CD14-positive monocyte (primary cell): Measurements from ENCODE around the gene DOCK1. TPM values are rescaled to one million over a fixed set of nuclear protein-coding genes. Genes with fewer than 3 reads are reported as not detected.

Experiments used
- DNase-seq, 3 donors: peaks; one replicate each; pipeline ENCODE4 v3.0.0-alpha.2; 2011 to 2022
- H2AFZ ChIP-seq: 2 replicates; pipeline ENCODE4 v1.6.0; 2012; ENCODE audit warnings: mild to moderate bottlenecking, low read depth, low read length, inconsistent platforms; ENCODE audit not compliant: insufficient read depth, poor library complexity, severe bottlenecking
- H3K27ac ChIP-seq, 2 donors: 1 replicate in 1 of 2; 2 replicates in 1 of 2; pipeline ENCODE4 v1.5.1; 2012 to 2013; ENCODE audit warnings: low read length in 2 of 2, control low read depth in 1 of 2, inconsistent platforms in 1 of 2, low read depth in 1 of 2, mild to moderate bottlenecking in 1 of 2
- H3K27me3 ChIP-seq, 2 donors: one replicate each; pipeline versions ENCODE4 v1.6.0 to v1.6.1; 2011 to 2013; ENCODE audit warnings: low read length in 2 of 2; ENCODE audit not compliant: control insufficient read depth in 2 of 2, insufficient read depth in 2 of 2
- H3K36me3 ChIP-seq, 2 donors: replicated peaks in 1 of 2; 1 replicate in 1 of 2; 2 replicates in 1 of 2; pipeline versions ENCODE4 v1.5.1 to v1.6.1; 2012 to 2013; ENCODE audit warnings: low read length in 2 of 2, control low read depth in 1 of 2, inconsistent platforms in 1 of 2, mild to moderate bottlenecking in 1 of 2; ENCODE audit not compliant: insufficient read depth in 2 of 2, control insufficient read depth in 1 of 2
- H3K4me1 ChIP-seq, 2 donors: 1 replicate in 1 of 2; 2 replicates in 1 of 2; pipeline versions ENCODE4 v1.5.1 to v1.6.1; 2012 to 2013; ENCODE audit warnings: low read length in 2 of 2, control low read depth in 1 of 2, inconsistent platforms in 1 of 2, mild to moderate bottlenecking in 1 of 2, moderate library complexity in 1 of 2; ENCODE audit not compliant: insufficient read depth in 2 of 2, control insufficient read depth in 1 of 2
- H3K4me2 ChIP-seq: replicated peaks from 2 replicates; pipeline ENCODE3; 2012; ENCODE audit warnings: low read length, moderate library complexity, mild to moderate bottlenecking; ENCODE audit not compliant: poor library complexity, severe bottlenecking; ENCODE audit errors: extremely low read depth
- H3K4me3 ChIP-seq, 3 experiments: fragments of 200-600 bp in 1 of 3; sonication (generic) in 1 of 3; replicated peaks in 1 of 3; 1 replicate in 2 of 3; 2 replicates in 1 of 3; pipeline ENCODE4 v1.5.1; 2011 to 2013; ENCODE audit warnings: low read length in 3 of 3, mild to moderate bottlenecking in 3 of 3, control low read depth in 2 of 3, low read depth in 2 of 3, inconsistent platforms in 1 of 3, moderate library complexity in 1 of 3
- H3K79me2 ChIP-seq: 2 replicates; pipeline ENCODE4 v1.6.0; 2012; ENCODE audit warnings: mild to moderate bottlenecking, control low read depth, inconsistent platforms, low read length, moderate library complexity; ENCODE audit not compliant: insufficient read depth
- H3K9ac ChIP-seq: 2 replicates; pipeline ENCODE4 v1.6.0; 2017; ENCODE audit warnings: low read length, mild to moderate bottlenecking; ENCODE audit not compliant: insufficient read depth, poor library complexity, severe bottlenecking
- H3K9me3 ChIP-seq, 2 donors: replicated peaks in 1 of 2; 1 replicate in 1 of 2; 2 replicates in 1 of 2; pipeline versions ENCODE4 v1.5.1 to v1.6.1; 2012 to 2013; ENCODE audit warnings: low read length in 2 of 2, control low read depth in 1 of 2; ENCODE audit not compliant: control insufficient read depth in 1 of 2, insufficient read depth in 1 of 2
- H4K20me1 ChIP-seq: 2 replicates; pipeline ENCODE4 v1.6.0; 2012; ENCODE audit warnings: mild to moderate bottlenecking, low read length, control low read depth, moderate library complexity; ENCODE audit not compliant: insufficient read depth
- H3K27ac Mint-ChIP-seq, 7 donors: one replicate each; pipeline ENCODE4 v1.8.0; 2020; ENCODE audit warnings: mild to moderate bottlenecking in 7 of 7, mixed read lengths in 7 of 7, moderate library complexity in 6 of 7, inconsistent platforms in 2 of 7
- H3K27me3 Mint-ChIP-seq, 3 donors: one replicate each; pipeline ENCODE4 v1.8.0; 2021 to 2022; ENCODE audit warnings: low read depth in 3 of 3, mild to moderate bottlenecking in 3 of 3, mixed read lengths in 3 of 3, moderate library complexity in 3 of 3, inconsistent platforms in 1 of 3
- H3K36me3 Mint-ChIP-seq, 2 donors: one replicate each; pipeline ENCODE4 v1.8.0; 2020; ENCODE audit warnings: mixed read lengths in 2 of 2, inconsistent platforms in 1 of 2, mild to moderate bottlenecking in 1 of 2
- H3K4me1 Mint-ChIP-seq: one replicate; pipeline ENCODE4 v1.8.0; 2020; ENCODE audit warnings: mild to moderate bottlenecking, mixed read lengths
- H3K4me3 Mint-ChIP-seq, 2 donors: one replicate each; pipeline ENCODE4 v1.8.0; 2020; ENCODE audit warnings: mild to moderate bottlenecking in 2 of 2, mixed read lengths in 2 of 2, moderate library complexity in 1 of 2
- H3K9me3 Mint-ChIP-seq, 7 donors: one replicate each; pipeline ENCODE4 v1.8.0; 2020 to 2022; ENCODE audit warnings: mixed read lengths in 7 of 7, mild to moderate bottlenecking in 6 of 7, moderate library complexity in 6 of 7, inconsistent platforms in 2 of 7
- WGBS: methylation state at CpG from one replicate; pipeline ENCODE4 v1.1.5; 2013; ENCODE audit warnings: missing lambda C conversion rate; ENCODE audit not compliant: insufficient coverage; 5-methylcytosine and 5-hydroxymethylcytosine counted together
- intact Hi-C, 2 donors: fragments of 100-400 bp; cut with micrococcal nuclease; formaldehyde crosslinking; loops; one replicate each; pipeline versions ENCODE4 v1.15.0 to v1.15.1; 2023
- polyA plus RNA-seq, 3 donors: library from polyadenylated mRNA; depleted of rRNA in 1 of 3; unstranded in 2 of 3; stranded (reverse) in 1 of 3; fragments of 300-500 nt in 2 of 3; fragments of >200 nt in 1 of 3; fragmentation: Illumina TruSeq in 2 of 3; gene quantifications; 1 replicate in 2 of 3; 2 replicates in 1 of 3; pipeline ENCODE4 v1.2.3, GENCODE V29; 2012 to 2021
- TF ChIP-seq, protein P1 (sequence below): fragments of 200-600 bp; IDR thresholded peaks from one replicate; pipeline ENCODE4 v1.8.0; 2022; ENCODE audit warnings: antibody characterized with exemption, mild to moderate bottlenecking

The DOCK1 gene
- polyA plus RNA-seq, 3 donors, result 0.31 to 0.35 TPM; not detected in 1

DNA sequence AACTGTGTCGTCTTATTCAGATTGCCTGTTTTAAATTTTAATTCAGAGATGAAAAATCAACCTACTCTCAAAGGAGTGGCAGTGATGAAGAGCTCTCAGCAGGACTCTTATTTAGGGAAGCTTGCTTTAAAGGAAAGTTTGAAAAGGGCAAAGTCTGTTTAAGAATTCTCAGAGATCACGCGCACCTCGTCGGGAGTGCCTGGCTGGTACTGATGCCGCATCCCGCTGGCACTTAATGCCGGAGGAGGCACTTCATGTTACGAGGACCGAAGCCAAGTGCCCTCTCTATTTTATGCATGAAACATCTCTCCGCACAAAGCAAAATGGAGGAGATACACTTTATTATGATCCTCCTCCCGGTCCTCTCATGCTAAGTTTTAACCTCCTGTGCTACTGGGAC, 362.2 kb downstream of the DOCK1 start:
- Histone ChIP-seq H2AFZ (no peak overlapping the region), H3K9ac (no peak overlapping the region), H4K20me1 (no peaks in the 10 kb centered on the region), H3K27me3 (no peaks in the 10 kb centered on the region), H3K9me3 (no peaks in the 10 kb centered on the region), H3K36me3 (no peaks in the 10 kb centered on the region), H3K4me2 (no peak overlapping the region), H3K27ac (no peak overlapping the region), H3K79me2 (no peaks in the 10 kb centered on the region), H3K4me3 (no peak overlapping the region), H3K4me1 (no peaks in the 10 kb centered on the region)
- no peak overlapping the region for H3K27ac Mint-ChIP-seq
- WGBS, result 100% methylated on average over 7 of the region's 12 CpGs
- no peak overlapping the region for H3K4me3 Mint-ChIP-seq
- intact Hi-C loops, result no loop called here
- peaks cover 0 to 3% (median 2%) of the 10 kb centered on the region in 3 donors for H3K27me3 Mint-ChIP-seq
- peaks cover 0 to 2% (median 0%) of the 10 kb centered on the region in 7 donors for H3K9me3 Mint-ChIP-seq
- no peak for DNase-seq
- H3K4me1 Mint-ChIP-seq, result no peaks in the 10 kb centered on the region
- TF ChIP-seq, protein P1, sequence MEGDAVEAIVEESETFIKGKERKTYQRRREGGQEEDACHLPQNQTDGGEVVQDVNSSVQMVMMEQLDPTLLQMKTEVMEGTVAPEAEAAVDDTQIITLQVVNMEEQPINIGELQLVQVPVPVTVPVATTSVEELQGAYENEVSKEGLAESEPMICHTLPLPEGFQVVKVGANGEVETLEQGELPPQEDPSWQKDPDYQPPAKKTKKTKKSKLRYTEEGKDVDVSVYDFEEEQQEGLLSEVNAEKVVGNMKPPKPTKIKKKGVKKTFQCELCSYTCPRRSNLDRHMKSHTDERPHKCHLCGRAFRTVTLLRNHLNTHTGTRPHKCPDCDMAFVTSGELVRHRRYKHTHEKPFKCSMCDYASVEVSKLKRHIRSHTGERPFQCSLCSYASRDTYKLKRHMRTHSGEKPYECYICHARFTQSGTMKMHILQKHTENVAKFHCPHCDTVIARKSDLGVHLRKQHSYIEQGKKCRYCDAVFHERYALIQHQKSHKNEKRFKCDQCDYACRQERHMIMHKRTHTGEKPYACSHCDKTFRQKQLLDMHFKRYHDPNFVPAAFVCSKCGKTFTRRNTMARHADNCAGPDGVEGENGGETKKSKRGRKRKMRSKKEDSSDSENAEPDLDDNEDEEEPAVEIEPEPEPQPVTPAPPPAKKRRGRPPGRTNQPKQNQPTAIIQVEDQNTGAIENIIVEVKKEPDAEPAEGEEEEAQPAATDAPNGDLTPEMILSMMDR, result no peak
- no peaks in the 10 kb centered on the region for H3K36me3 Mint-ChIP-seq

DNA sequence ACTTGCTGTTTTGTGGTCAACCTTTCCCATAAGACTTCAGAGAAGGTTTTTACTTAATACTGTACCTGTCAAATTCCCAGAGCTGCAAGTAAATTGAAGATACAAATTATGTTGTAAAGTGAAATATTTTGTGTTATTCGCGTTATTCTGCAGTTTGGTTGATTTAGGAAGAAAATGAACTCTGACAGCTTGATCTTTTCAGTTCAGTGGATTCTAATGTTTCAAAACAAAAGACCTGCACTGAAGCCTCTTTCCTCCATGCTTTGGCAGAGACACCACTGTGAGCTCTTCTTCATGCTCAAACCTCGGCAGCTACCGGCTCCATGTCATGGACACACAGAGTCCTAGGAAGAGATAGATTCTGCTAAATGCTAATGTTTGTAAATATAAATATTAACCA, 366.8 kb downstream of the DOCK1 start:
- Histone ChIP-seq H3K36me3 (no peaks in the 10 kb centered on the region), H3K27ac (no peak overlapping the region), H3K9ac (no peak overlapping the region), H3K4me3 (no peak overlapping the region), H3K9me3 (peaks cover 0 to 5% of the 10 kb centered on the region in 2 donors), H4K20me1 (no peaks in the 10 kb centered on the region), H3K4me2 (no peak overlapping the region), H3K4me1 (no peaks in the 10 kb centered on the region), H3K79me2 (no peaks in the 10 kb centered on the region), H2AFZ (no peak overlapping the region), H3K27me3 (no peaks in the 10 kb centered on the region)
- intact Hi-C loops, result no loop called here
- no CpG with 5 or more reads among the region's 4 CpGs for WGBS
- Mint-ChIP-seq H3K4me3 (no peak overlapping the region), H3K9me3 (peaks cover 0 to 14% (median 10%) of the 10 kb centered on the region in 7 donors), H3K27me3 (peaks cover 0 to 2% (median 0%) of the 10 kb centered on the region in 3 donors), H3K36me3 (no peaks in the 10 kb centered on the region), H3K27ac (no peak overlapping the region), H3K4me1 (no peaks in the 10 kb centered on the region)
- no peak for DNase-seq
- TF ChIP-seq, protein P1, result no peak
